Measurements from ENCODE around the gene ARL4D. TPM values are rescaled to one million over a fixed set of nuclear protein-coding genes. Genes with fewer than 3 reads are reported as not detected.

The ARL4D gene
- total and polyA plus RNA-seq, 7 experiments from 2014 or later, result 1.3 to 4.8 (median 2.1) TPM

DNA sequence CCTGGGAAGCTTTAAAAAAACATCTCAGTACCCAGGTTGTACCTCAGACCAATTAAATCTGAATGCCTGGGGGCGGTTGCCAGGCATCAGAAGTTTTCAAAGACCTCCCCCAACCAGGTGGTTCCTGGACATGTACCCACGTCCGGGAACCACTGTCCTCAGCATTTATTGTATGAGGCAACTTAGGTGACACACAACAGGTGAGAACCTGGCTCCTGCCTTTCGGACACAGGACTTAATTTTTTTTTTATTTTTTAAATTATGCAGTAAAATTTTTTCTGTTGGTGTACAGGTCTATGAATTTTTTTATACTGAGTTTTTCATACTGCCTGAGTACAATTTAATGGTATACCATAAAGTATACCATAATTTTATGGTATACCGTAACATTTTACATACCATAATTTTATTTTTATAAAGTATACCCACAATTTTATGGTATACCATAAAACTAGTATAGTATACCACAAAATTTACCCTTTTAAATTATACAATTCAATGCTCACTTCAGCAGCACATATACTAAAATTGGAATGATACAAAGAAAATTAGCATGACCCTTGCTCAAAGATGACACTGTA is 46.3 kb downstream of the ARL4D start:
- Mint-ChIP-seq H3K27ac (no peak overlapping the region), H3K4me3 (no peak overlapping the region), H3K27me3 (peaks cover 0 to 10% (median 0%) of the 10 kb centered on the region in 5 donors), H3K36me3 (no peaks in the 10 kb centered on the region), H3K9me3 (peaks cover 0 to 1% (median 0%) of the 10 kb centered on the region in 11 donors), H3K4me1 (peaks cover 0 to 2% (median 0%) of the 10 kb centered on the region in 7 donors)
- H3K36me3 ChIP-seq (ENCODE audit: control insufficient read depth in 2 of 3, insufficient read depth in 3 of 3, low read length in 3 of 3), result no peaks in the 10 kb centered on the region
- ChIA-PET POLR2A (no interaction called here), CTCF (no interaction called here)
- H3K27ac ChIP-seq (ENCODE audit: low read depth, low read length), result no peak overlapping the region
- H3K4me1 ChIP-seq (ENCODE audit: control insufficient read depth in 2 of 2, insufficient read depth in 2 of 2, low read length in 2 of 2), result no peaks in the 10 kb centered on the region
- ATAC-seq (no peak), DNase-seq (no peak)
- H3K27me3 ChIP-seq (ENCODE audit: control insufficient read depth in 2 of 2, insufficient read depth in 2 of 2, low read length in 2 of 2), result no peaks in the 10 kb centered on the region
- no peaks in the 10 kb centered on the region for H3K9me3 ChIP-seq (ENCODE audit: control insufficient read depth in 2 of 3, low read length in 3 of 3)
- H3K4me3 ChIP-seq (ENCODE audit: low read length), result no peak overlapping the region
- intact Hi-C loops (cut with micrococcal nuclease), result no loop called here

DNA sequence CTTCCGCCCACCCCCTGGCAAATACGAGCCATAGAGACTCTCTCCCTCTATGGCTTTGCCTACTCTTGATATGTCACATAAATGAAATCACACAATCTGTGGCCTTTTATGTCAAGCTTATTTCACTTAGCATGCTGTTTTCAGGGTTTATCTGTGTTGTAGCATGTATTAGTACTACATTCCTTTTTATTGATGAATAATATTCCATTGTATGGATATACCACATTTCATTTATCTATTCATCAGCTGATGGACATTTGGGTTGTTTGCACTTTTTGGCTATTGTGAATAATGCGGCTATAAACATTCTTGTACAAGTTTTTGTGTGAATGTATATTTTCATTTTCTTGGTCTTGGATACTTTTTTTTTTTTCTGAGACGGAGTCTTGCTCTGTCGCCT is 48.0 kb downstream of the ARL4D start:
- CTCF ChIA-PET, result no interaction called here
- peaks cover 0 to 12% (median 0%) of the 10 kb centered on the region in 5 donors for H3K27me3 Mint-ChIP-seq

DNA sequence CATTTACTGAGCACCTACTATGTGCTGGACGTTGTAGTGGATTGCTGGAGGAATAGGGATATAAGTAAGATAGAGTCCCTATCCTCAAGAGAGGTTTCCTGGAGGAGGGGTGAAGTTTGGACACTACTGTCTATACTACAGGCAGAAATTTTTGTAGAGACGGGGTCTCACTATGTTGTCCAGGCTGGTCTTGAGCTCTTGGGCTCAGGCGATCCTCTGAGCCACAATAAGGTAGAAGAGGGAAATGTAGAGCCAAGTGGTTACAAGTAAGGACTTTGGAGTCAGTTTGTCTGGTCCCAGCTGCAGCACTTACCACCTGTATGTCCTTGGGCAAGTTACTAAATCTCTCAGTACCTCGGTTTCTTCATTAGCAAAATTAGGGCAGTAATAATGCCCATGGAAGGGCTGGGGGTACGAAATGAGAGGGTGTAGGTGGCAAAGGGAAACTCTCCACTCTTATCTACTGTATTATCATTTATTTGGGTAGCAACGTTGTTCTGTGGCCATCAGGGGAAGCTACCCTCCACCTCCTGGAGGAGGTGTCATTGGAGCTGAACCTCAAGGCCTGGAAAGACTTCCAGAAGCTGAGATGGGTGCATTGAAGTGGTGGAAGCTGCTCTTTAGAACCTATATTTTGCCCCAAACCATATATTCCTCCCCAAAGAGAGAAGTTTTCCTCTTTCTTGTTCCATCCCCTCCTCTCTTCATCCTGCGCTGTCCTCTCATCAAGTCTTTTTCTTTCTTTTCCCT is 50.1 kb downstream of the ARL4D start:
- intact Hi-C loops (cut with micrococcal nuclease), result no loop called here
- ATAC-seq, result no peak
- ChIA-PET POLR2A (no interaction called here), CTCF (no interaction called here)
- Histone ChIP-seq H3K36me3 (ENCODE audit: control insufficient read depth in 2 of 3, insufficient read depth in 3 of 3, low read length in 3 of 3) (no peaks in the 10 kb centered on the region), H3K9me3 (ENCODE audit: control insufficient read depth in 2 of 3, low read length in 3 of 3) (no peaks in the 10 kb centered on the region), H3K27ac (ENCODE audit: low read depth, low read length) (no peak overlapping the region), H3K4me1 (ENCODE audit: control insufficient read depth in 2 of 2, insufficient read depth in 2 of 2, low read length in 2 of 2) (no peaks in the 10 kb centered on the region), H3K4me3 (ENCODE audit: low read length) (no peak overlapping the region), H3K27me3 (ENCODE audit: control insufficient read depth in 2 of 2, insufficient read depth in 2 of 2, low read length in 2 of 2) (no peaks in the 10 kb centered on the region)
- H3K27me3 Mint-ChIP-seq, result peaks cover 0 to 12% (median 0%) of the 10 kb centered on the region in 5 donors
- peaks cover 0 to 2% (median 0%) of the 10 kb centered on the region in 7 donors for H3K4me1 Mint-ChIP-seq
- no peak for DNase-seq
- no peak overlapping the region for H3K27ac Mint-ChIP-seq
- H3K9me3 Mint-ChIP-seq, result peaks cover 0 to 8% (median 0%) of the 10 kb centered on the region in 11 donors
- no peaks in the 10 kb centered on the region for H3K36me3 Mint-ChIP-seq
- no peak overlapping the region for H3K4me3 Mint-ChIP-seq

More for the DNA sequence above, 48.0 kb downstream of the ARL4D start:
- H3K27me3 ChIP-seq (ENCODE audit: control insufficient read depth in 2 of 2, insufficient read depth in 2 of 2, low read length in 2 of 2), result no peaks in the 10 kb centered on the region
- intact Hi-C loops (cut with micrococcal nuclease), result no loop called here
- peaks cover 0 to 2% (median 0%) of the 10 kb centered on the region in 7 donors for H3K4me1 Mint-ChIP-seq
- POLR2A ChIA-PET, result interaction anchor here (0.9 kb wide), 1 partner anchor 37 kb away, joined by 3 read pairs; the partner anchor contains the start of gene DHX8
- peaks cover 0 to 8% (median 0%) of the 10 kb centered on the region in 11 donors for H3K9me3 Mint-ChIP-seq
- H3K27ac Mint-ChIP-seq, result no peak overlapping the region
- H3K4me3 ChIP-seq (ENCODE audit: low read length), result no peak overlapping the region
- no peaks in the 10 kb centered on the region for H3K36me3 Mint-ChIP-seq
- no peaks in the 10 kb centered on the region for H3K36me3 ChIP-seq (ENCODE audit: control insufficient read depth in 2 of 3, insufficient read depth in 3 of 3, low read length in 3 of 3)
- H3K4me3 Mint-ChIP-seq, result no peak overlapping the region
- no peaks in the 10 kb centered on the region for H3K9me3 ChIP-seq (ENCODE audit: control insufficient read depth in 2 of 3, low read length in 3 of 3)
- DNase-seq (no peak), ATAC-seq (no peak)
- H3K27ac ChIP-seq (ENCODE audit: low read depth, low read length), result no peak overlapping the region
- no peaks in the 10 kb centered on the region for H3K4me1 ChIP-seq (ENCODE audit: control insufficient read depth in 2 of 2, insufficient read depth in 2 of 2, low read length in 2 of 2)

DNA sequence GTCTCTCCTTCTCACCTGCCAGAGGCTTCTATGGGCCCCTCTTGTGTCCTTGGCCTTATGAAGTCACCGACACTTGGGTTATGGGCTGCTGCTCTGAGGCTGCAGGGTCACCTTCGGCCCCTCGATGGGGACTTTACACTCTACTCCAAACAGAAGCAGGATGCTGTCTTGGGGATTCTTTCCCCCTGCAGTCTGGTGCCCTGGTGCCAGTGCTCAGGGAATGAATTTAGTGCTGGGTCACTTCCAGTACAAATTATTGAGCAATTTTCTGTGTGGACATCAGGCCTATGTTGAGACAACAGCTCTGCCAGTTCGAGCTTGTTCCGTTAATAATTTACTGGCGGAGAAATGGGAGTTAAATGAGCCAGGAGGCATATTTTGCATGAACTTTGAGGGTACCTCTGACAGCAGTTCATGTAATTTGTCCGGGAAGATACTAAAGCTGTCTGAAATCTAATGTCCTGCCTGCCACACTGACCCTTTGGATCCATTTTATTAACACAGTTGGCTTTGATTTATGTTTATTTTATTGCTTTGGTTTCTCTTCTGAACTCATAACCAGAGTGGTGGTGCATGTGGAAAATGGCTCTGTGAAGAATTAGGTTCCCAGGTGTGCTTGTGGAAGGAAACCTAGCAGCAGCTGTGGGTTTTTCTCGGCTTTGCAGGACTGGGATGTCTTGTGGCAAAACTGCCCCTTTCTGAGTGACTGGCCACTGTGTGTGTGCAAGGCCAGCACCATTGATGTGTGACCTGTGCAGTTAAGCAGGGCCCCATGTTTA is 50.9 kb downstream of the ARL4D start:
- H3K27me3 Mint-ChIP-seq, result peaks cover 0 to 10% (median 1%) of the 10 kb centered on the region in 5 donors
- H3K27me3 ChIP-seq (ENCODE audit: control insufficient read depth in 2 of 2, insufficient read depth in 2 of 2, low read length in 2 of 2), result no peaks in the 10 kb centered on the region
- no peaks in the 10 kb centered on the region for H3K4me1 Mint-ChIP-seq
- no peak overlapping the region for H3K4me3 ChIP-seq (ENCODE audit: low read length)
- POLR2A ChIA-PET, result no interaction called here
- H3K36me3 Mint-ChIP-seq, result no peaks in the 10 kb centered on the region
- no peak overlapping the region for H3K27ac ChIP-seq (ENCODE audit: low read depth, low read length)
- no peaks in the 10 kb centered on the region for H3K9me3 ChIP-seq (ENCODE audit: control insufficient read depth in 2 of 3, low read length in 3 of 3)
- peaks cover 0 to 8% (median 0%) of the 10 kb centered on the region in 11 donors for H3K9me3 Mint-ChIP-seq
- no peaks in the 10 kb centered on the region for H3K36me3 ChIP-seq (ENCODE audit: control insufficient read depth in 2 of 3, insufficient read depth in 3 of 3, low read length in 3 of 3)
- intact Hi-C loops (cut with micrococcal nuclease), result no loop called here
- ATAC-seq, result no peak
- H3K4me3 Mint-ChIP-seq, result no peak overlapping the region
- H3K4me1 ChIP-seq (ENCODE audit: control insufficient read depth in 2 of 2, insufficient read depth in 2 of 2, low read length in 2 of 2), result no peaks in the 10 kb centered on the region
- no peak overlapping the region for H3K27ac Mint-ChIP-seq
- CTCF ChIA-PET, result no interaction called here
- no peak for DNase-seq

Other genes with a start within 250 kb of the ARL4D start
- 10 to 100 TPM; 44.6 to 83.0 (median 64.3) TPM for gene NBR1, start 227.8 kb upstream of the ARL4D start, total RNA-seq
- 10 to 100 TPM; 72.2 to 93.2 TPM for gene NBR1, start 227.8 kb upstream of the ARL4D start, polyA plus RNA-seq
- 10 to 100 TPM; 10.4 to 20.7 (median 13.9) TPM for gene TMEM106A, start 187.1 kb upstream of the ARL4D start, total RNA-seq
- gene TMEM106A, start 187.1 kb upstream of the ARL4D start, polyA plus RNA-seq, result 1 to 10 TPM; 1.6 to 6.6 TPM
- gene CCDC200, start 170.4 kb upstream of the ARL4D start, total RNA-seq, result 1 to 10 TPM in 2 of 5 experiments, under 1 TPM in 1, not detected in 2; 0.72 to 2.0 (median 1.7) TPM
- 1 to 10 TPM in 1 of 2 donors, not detected in 1; 1.3 TPM for gene CCDC200, start 170.4 kb upstream of the ARL4D start, polyA plus RNA-seq
- gene RNU2-1, start 165.0 kb upstream of the ARL4D start, total RNA-seq, result 1,000 to 10,000 TPM; 2,629 to 6,823 (median 3,564) TPM
- not detected for gene RNU2-1, start 165.0 kb upstream of the ARL4D start, polyA plus RNA-seq
- gene DHX8, start 85.0 kb downstream of the ARL4D start, total RNA-seq, result 10 to 100 TPM; 67.7 to 93.4 (median 77.8) TPM
- 10 to 100 TPM; 23.5 to 29.0 TPM for gene DHX8, start 85.0 kb downstream of the ARL4D start, polyA plus RNA-seq
- gene ETV4, start 147.3 kb downstream of the ARL4D start, total RNA-seq, result under 1 TPM in 1 of 5 experiments, not detected in 4; 0.85 TPM
- gene ETV4, start 147.3 kb downstream of the ARL4D start, polyA plus RNA-seq, result not detected

Measured in naive thymus-derived CD4-positive, alpha-beta T cell (primary cell).